H1 (cell line): Measurements from ENCODE around the gene TNNI2.

Experiments
- CHD2 ChIP-seq: IDR thresholded peaks from 2 replicates; pipeline ENCODE4 v1.6.1; 2012; ENCODE audit warnings: low read length, improper control_type of control experiment
- CTCF ChIP-seq, 3 experiments: IDR thresholded peaks; 1 replicate in 2 of 3; 2 replicates in 1 of 3; pipeline versions ENCODE4 v1.5.1 to v1.6.1; 2011; ENCODE audit warnings: low read length in 3 of 3, mild to moderate bottlenecking in 3 of 3, inconsistent platforms in 2 of 3, low read depth in 1 of 3, moderate library complexity in 1 of 3; ENCODE audit not compliant: insufficient read depth in 1 of 3; ENCODE audit errors: control extremely low read depth in 1 of 3
- EP300 ChIP-seq, 2 experiments: IDR thresholded peaks; 1 replicate in 1 of 2; 2 replicates in 1 of 2; pipeline ENCODE4 v1.6.1; 2011 to 2012; ENCODE audit warnings: low read depth in 2 of 2, low read length in 2 of 2, mild to moderate bottlenecking in 2 of 2, borderline replicate concordance in 1 of 2, inconsistent platforms in 1 of 2, moderate library complexity in 1 of 2
- EZH2 ChIP-seq: fragments of 200-600 bp; sonication (generic); IDR thresholded peaks from 2 replicates; pipeline ENCODE4 v1.7.1; 2012; ENCODE audit warnings: low read depth, mild to moderate bottlenecking, moderate library complexity, low read length, inconsistent platforms; ENCODE audit not compliant: severe bottlenecking
- JUND ChIP-seq: IDR thresholded peaks from 2 replicates; pipeline ENCODE4 v1.6.1; 2011; ENCODE audit warnings: mild to moderate bottlenecking, improper control_type of control experiment, low read length
- KDM5A ChIP-seq: fragments of 200-600 bp; IDR thresholded peaks from 2 replicates; pipeline ENCODE4 v1.7.1; 2012; ENCODE audit warnings: mild to moderate bottlenecking, low read length, inconsistent platforms, mixed read lengths
- POLR2AphosphoS5 ChIP-seq: IDR thresholded peaks from 2 replicates; pipeline ENCODE4 v1.6.1; 2011; ENCODE audit warnings: low read depth, low read length
- TCF12 ChIP-seq: IDR thresholded peaks from 2 replicates; pipeline ENCODE4 v1.6.1; 2011; ENCODE audit warnings: low read depth, mild to moderate bottlenecking, low read length
- YY1 ChIP-seq: IDR thresholded peaks from 2 replicates; pipeline ENCODE4 v1.6.1; 2011; ENCODE audit warnings: low read depth, mild to moderate bottlenecking, low read length

GRCh38 chr11:1887451-1888346, 48.9 kb downstream of the TNNI2 start:
- TF ChIP-seq CHD2: no peak
- TF ChIP-seq EP300 (IDR thresholded peaks at IDR 0.05; ENCODE audit: borderline replicate concordance in 1 of 2, low read depth in 2 of 2, low read length in 2 of 2): no peak
- no peak for TF ChIP-seq CTCF (IDR thresholded peaks at IDR 0.05; ENCODE audit: control extremely low read depth in 1 of 3, insufficient read depth in 1 of 3, low read depth in 1 of 3, low read length in 3 of 3)
- no peak for TF ChIP-seq POLR2AphosphoS5
- TF ChIP-seq TCF12: no peak
- no peak for TF ChIP-seq JUND
- no peak for TF ChIP-seq KDM5A
- no peak for TF ChIP-seq YY1
- TF ChIP-seq EZH2: no peak
